Fibroblast of the aortic adventitia (primary cell): ENCODE results near the gene AMOT. TPM values are rescaled to one million over a fixed set of nuclear protein-coding genes. Genes with fewer than 3 reads are reported as not detected.

Experiments used
- DNase-seq: peaks from one replicate; pipeline ENCODE4 v3.0.0-alpha.2; 2010; ENCODE audit warnings: low read depth
- H3K4me3 ChIP-seq: 2 replicates; pipeline ENCODE4 v1.5.1; 2011; ENCODE audit warnings: low read depth, mild to moderate bottlenecking, control low read depth, low read length, moderate library complexity
- CTCF ChIP-seq: IDR thresholded peaks from 2 replicates; pipeline ENCODE4 v1.5.1; 2011; ENCODE audit warnings: mild to moderate bottlenecking, low read length, control low read depth, inconsistent platforms; ENCODE audit not compliant: insufficient read depth
- total RNA-seq: library from RNA; depleted of rRNA; stranded (reverse); fragments of >200 nt; gene quantifications from 2 replicates; pipeline ENCODE4 v1.2.3, GENCODE V29; 2012; ENCODE audit warnings: low replicate concordance

AMOT gene
- total RNA-seq, 1 donor: 11.0 TPM

DNA sequence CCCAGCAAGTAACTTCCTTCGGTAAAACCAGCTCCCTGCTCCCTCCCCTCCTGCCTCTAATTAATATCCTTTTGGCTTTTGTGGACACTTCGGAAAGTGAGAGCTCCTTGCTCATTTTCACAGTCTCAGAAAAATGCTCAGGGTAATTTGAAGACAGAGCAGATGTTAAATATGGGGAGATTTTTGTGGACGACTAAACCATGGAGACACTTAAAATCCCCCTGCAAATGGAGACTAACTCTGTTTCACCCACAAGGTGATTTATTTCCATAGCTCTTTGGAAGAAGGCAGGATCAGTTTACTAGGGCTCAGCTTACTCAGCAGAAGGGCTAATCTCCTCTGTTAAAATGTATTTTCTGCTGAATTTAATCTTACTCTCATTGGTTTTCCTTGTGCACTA is 12.2 kb upstream of the AMOT start:
- H3K4me3 ChIP-seq: no peak overlapping the region
- no peak for DNase-seq
- no peak for TF ChIP-seq CTCF

- H3K4me3 ChIP-seq: no peak overlapping the region
- DNase-seq: peak; percentile 55
- TF ChIP-seq CTCF: no peak
Measured at GRCh38 chrX:112851806-112852205, 11.2 kb upstream of the AMOT start.

DNA sequence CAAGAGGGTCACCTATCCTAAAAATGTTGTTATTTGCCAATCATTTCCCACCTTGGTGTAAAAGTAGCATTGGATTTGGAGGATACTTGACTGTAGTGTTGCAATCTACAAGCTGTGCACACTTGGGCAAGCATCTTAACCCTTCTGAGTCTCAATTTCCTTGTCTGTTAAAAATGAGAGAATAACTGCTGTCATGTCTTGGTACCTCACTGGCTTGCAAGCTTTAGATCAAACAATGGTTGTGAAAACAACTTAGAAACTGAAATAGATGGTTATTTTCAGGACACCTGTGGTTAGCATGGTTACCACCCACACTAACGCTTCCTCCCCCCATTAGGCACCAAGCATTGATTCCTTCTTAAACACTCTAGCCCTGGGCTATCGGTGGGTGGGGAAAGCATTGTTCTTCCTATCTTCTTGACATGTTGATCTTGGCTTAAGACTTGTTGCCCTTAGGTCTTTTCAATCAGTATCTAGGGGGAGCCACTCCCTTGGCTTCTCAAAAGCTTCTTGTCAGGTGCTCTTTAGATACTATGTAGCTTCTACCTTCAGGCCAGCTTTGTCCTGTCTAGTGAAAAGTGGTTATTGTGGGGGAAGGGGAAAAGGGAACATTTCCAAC is 10.6 kb upstream of the AMOT start:
- peak; percentile 14 for DNase-seq
- no peak for TF ChIP-seq CTCF
- H3K4me3 ChIP-seq: no peak overlapping the region

DNA sequence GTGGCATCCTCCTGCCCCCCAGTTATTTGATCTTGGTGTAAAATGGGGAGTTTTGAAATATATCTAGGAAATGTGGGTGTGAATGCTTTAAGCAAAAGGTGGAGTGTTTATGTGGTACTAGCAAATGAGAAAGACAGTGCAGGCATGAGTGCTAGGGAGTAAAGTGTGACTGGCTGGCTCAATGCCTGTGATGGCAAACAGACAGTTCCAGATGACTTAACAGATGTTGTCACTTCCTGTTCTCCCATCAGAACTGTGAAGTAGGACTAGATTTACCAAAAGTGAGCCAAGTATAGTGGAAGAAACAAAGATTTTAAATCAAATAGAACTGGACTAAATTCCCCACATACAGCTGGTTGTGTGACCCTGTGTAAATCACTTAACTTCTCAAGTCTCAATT is 8.4 kb upstream of the AMOT start:
- DNase-seq: no peak
- TF ChIP-seq CTCF: no peak
- H3K4me3 ChIP-seq: no peak overlapping the region

- no peak for DNase-seq
- TF ChIP-seq CTCF: no peak
- H3K4me3 ChIP-seq: no peak overlapping the region
Measured at GRCh38 chrX:112846782-112847181, 6.2 kb upstream of the AMOT start.

GRCh38 chrX:112846187-112846586 is 5.6 kb upstream of the AMOT start:
- no peak overlapping the region for H3K4me3 ChIP-seq
- no peak for TF ChIP-seq CTCF
- no peak for DNase-seq

- H3K4me3 ChIP-seq: no peak overlapping the region
- no peak for TF ChIP-seq CTCF
- DNase-seq: no peak
Measured at GRCh38 chrX:112844250-112844649, 3.6 kb upstream of the AMOT start.
